DOHH2 (cell line): ENCODE measurements around the gene COG2.

Experiments
- EZH2phosphoT487 ChIP-seq: fragments of 200-600 bp; sonication (generic); IDR thresholded peaks from 2 replicates; pipeline ENCODE4 v1.6.1; 2017; ENCODE audit warnings: borderline replicate concordance, mild to moderate bottlenecking, antibody characterized with exemption, low read length, moderate library complexity, mixed read lengths
- TF ChIP-seq, protein P1 (sequence below): fragments of 200-600 bp; sonication (generic); IDR thresholded peaks from one replicate; pipeline ENCODE4 v1.5.1; 2014; ENCODE audit warnings: antibody characterized with exemption, mild to moderate bottlenecking, low read depth, low read length; ENCODE audit not compliant: poor library complexity, severe bottlenecking

DNA sequence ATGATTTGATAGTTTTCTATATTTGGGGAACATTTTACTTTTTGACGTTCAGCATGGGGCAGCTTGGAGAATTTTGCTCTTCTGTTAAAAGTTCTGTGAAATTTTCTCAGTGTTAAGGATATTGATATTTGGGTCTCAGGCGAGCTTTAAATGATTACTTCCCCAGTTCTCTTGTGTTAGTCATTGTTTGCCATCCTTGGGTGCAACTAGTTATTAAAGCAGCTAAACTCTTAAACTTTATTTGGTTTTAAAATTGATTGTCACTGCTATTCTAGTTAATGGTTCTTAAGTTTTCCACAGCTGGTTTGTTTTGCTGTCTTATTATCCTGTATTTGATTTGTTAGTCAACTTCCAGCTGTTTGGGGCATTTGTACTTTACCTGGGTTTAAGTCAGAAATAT, 9.0 kb downstream of the COG2 start:
- TF ChIP-seq, protein P1, sequence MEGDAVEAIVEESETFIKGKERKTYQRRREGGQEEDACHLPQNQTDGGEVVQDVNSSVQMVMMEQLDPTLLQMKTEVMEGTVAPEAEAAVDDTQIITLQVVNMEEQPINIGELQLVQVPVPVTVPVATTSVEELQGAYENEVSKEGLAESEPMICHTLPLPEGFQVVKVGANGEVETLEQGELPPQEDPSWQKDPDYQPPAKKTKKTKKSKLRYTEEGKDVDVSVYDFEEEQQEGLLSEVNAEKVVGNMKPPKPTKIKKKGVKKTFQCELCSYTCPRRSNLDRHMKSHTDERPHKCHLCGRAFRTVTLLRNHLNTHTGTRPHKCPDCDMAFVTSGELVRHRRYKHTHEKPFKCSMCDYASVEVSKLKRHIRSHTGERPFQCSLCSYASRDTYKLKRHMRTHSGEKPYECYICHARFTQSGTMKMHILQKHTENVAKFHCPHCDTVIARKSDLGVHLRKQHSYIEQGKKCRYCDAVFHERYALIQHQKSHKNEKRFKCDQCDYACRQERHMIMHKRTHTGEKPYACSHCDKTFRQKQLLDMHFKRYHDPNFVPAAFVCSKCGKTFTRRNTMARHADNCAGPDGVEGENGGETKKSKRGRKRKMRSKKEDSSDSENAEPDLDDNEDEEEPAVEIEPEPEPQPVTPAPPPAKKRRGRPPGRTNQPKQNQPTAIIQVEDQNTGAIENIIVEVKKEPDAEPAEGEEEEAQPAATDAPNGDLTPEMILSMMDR = no peak
- no peak for TF ChIP-seq EZH2phosphoT487
